Measurements from ENCODE around the gene USF1. TPM values are rescaled to one million over a fixed set of nuclear protein-coding genes. Genes with fewer than 3 reads are reported as not detected.

The USF1 gene
- total and polyA plus RNA-seq, 9 of the 15 experiments (the other 6 are each of a cell fraction or from before 2014, with no cell fraction given) = 7.4 to 60.2 (median 54.2) TPM

- TF ChIP-seq NR0B1 (IDR thresholded peaks at IDR 0.05; ENCODE audit: partially characterized antibody) (no peak), TGIF2 (CRISPR knock-in tag; IDR thresholded peaks at IDR 0.05) (no peak), ZBTB33 (CRISPR knock-in tag; IDR thresholded peaks at IDR 0.05) (no peak)
Observed at GRCh38 chr1:161088587-161089110, 42.9 kb upstream of the USF1 start (continued).

- H3K36me3 ChIP-seq (ENCODE audit: control insufficient read depth, insufficient read depth, low read length) = no peaks in the 10 kb centered on the region
- H3K9me1 ChIP-seq (ENCODE audit: control insufficient read depth, insufficient read depth, low read length) = no peaks in the 10 kb centered on the region
- H3K27me3 ChIP-seq (ENCODE audit: control insufficient read depth in 2 of 2, insufficient read depth in 2 of 2, low read length in 2 of 2) = no peaks in the 10 kb centered on the region
- ATAC-seq (no peak), DNase-seq (ENCODE audit: extremely low read depth in 1 of 4, low spot score in 3 of 4) (no peak), FAIRE-seq (peak; percentile 6)
- H2AFZ ChIP-seq (ENCODE audit: low read depth, low read length) = no peak overlapping the region
- no peak overlapping the region for H3K9ac ChIP-seq (ENCODE audit: insufficient read depth in 1 of 2, low read depth in 2 of 2, low read length in 2 of 2)
- ChIA-PET POLR2A (interaction anchor here (0.7 to 1.6 kb wide), 5 partner anchors 11 to 73 kb away, joined by 3 to 5 read pairs (median 3); no protein-coding TSS in a partner anchor), CTCF (ENCODE audit: low intra/inter-chr PET ratio) (no interaction called here)
- in situ Hi-C loops (cut with MboI) = loop anchor here (25.0 kb wide), 1 partner anchor 249 kb away; no protein-coding TSS in a partner anchor
- peaks cover 11 to 18% of the 10 kb centered on the region in 2 experiments; a peak in 4 of 5 replicates for H3K4me1 ChIP-seq (replicated peaks in 1 of 2; ENCODE audit: control insufficient read depth in 2 of 2, insufficient read depth in 2 of 2, low read length in 2 of 2)
- 10% methylated on average over 3 of the region's 4 CpGs for WGBS (ENCODE audit: insufficient coverage, low coverage, missing lambda C conversion rate)
- TF ChIP-seq NCOA6 (IDR thresholded peaks at IDR 0.05) = no peak
- 0 out of 2 replicates have a peak, but pooled peaks have one; percentile 17 for TF ChIP-seq GABPB2 (CRISPR knock-in tag; conservative IDR thresholded peaks at IDR 0.05)
- no peak overlapping the region for H3K27ac ChIP-seq (ENCODE audit: extremely low read depth, low read depth, low read length)
- H3K4me2 ChIP-seq (ENCODE audit: insufficient read depth, low read length) = no peak overlapping the region
- intact Hi-C loops (cut with micrococcal nuclease) = no loop called here
- H3K79me2 ChIP-seq (ENCODE audit: control insufficient read depth, insufficient read depth, low read length) = no peaks in the 10 kb centered on the region
- H3K9me3 ChIP-seq (replicated peaks; ENCODE audit: control insufficient read depth, insufficient read depth, low read depth, low read length) = no peaks in the 10 kb centered on the region
- BruUV-seq (replicated peaks) = no TSS peak
- H4K20me1 ChIP-seq (replicated peaks; ENCODE audit: control insufficient read depth, insufficient read depth, low read length) = no peaks in the 10 kb centered on the region
- no peak overlapping the region for H3K4me3 ChIP-seq
Observed at GRCh38 chr1:161086457-161086856, 40.7 kb upstream of the USF1 start.
